Measurements from ENCODE around the gene LYPD6B.

The LYPD6B gene

DNA sequence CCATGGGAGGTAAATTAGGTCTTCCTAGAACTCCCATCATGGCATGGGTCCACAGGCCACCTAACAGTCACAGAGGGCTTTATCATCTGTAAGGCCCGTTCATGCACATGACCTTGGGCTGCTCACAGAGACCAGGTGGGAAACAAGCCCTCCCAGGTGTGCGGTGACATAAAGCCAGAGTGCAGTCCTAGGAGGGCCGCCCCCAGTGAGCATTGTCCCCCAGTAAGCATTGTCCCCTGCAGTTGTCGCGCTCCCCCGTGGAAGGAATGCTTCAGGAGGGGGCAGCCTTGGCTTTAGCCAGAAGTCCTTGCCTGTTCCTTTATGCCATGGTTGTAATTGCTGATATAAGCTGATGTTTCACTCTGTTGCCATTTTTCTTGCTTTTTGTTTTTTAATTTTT is 41.7 kb upstream of the LYPD6B start:
- DNase-seq (ENCODE audit: low read depth in 1 of 2, low spot score in 1 of 2): no peak
- no peak for TF ChIP-seq POLR2AphosphoS5 (IDR thresholded peaks at IDR 0.05; ENCODE audit: low read depth)
- no peak for TF ChIP-seq SPI1 (IDR thresholded peaks at IDR 0.05; ENCODE audit: borderline replicate concordance, low read depth)
- no peak for TF ChIP-seq GABPA (IDR thresholded peaks at IDR 0.05; ENCODE audit: low read depth)
- Histone ChIP-seq H3K27me3 (ENCODE audit: insufficient read depth, poor library complexity, severe bottlenecking) (no peaks in the 10 kb centered on the region), H3K4me3 (replicated peaks; ENCODE audit: insufficient read depth, low read length) (no peak overlapping the region), H3K27ac (replicated peaks) (no peak overlapping the region)

GRCh38 chr2:148998165-148998830 is 40.2 kb upstream of the LYPD6B start:
- Histone ChIP-seq H3K4me3 (replicated peaks; ENCODE audit: insufficient read depth, low read length) (no peak overlapping the region), H3K27ac (replicated peaks) (no peak overlapping the region), H3K27me3 (ENCODE audit: insufficient read depth, poor library complexity, severe bottlenecking) (no peaks in the 10 kb centered on the region)
- TF ChIP-seq GABPA (IDR thresholded peaks at IDR 0.05; ENCODE audit: low read depth): no peak
- TF ChIP-seq SPI1 (IDR thresholded peaks at IDR 0.05; ENCODE audit: borderline replicate concordance, low read depth): no peak
- TF ChIP-seq, protein P1, sequence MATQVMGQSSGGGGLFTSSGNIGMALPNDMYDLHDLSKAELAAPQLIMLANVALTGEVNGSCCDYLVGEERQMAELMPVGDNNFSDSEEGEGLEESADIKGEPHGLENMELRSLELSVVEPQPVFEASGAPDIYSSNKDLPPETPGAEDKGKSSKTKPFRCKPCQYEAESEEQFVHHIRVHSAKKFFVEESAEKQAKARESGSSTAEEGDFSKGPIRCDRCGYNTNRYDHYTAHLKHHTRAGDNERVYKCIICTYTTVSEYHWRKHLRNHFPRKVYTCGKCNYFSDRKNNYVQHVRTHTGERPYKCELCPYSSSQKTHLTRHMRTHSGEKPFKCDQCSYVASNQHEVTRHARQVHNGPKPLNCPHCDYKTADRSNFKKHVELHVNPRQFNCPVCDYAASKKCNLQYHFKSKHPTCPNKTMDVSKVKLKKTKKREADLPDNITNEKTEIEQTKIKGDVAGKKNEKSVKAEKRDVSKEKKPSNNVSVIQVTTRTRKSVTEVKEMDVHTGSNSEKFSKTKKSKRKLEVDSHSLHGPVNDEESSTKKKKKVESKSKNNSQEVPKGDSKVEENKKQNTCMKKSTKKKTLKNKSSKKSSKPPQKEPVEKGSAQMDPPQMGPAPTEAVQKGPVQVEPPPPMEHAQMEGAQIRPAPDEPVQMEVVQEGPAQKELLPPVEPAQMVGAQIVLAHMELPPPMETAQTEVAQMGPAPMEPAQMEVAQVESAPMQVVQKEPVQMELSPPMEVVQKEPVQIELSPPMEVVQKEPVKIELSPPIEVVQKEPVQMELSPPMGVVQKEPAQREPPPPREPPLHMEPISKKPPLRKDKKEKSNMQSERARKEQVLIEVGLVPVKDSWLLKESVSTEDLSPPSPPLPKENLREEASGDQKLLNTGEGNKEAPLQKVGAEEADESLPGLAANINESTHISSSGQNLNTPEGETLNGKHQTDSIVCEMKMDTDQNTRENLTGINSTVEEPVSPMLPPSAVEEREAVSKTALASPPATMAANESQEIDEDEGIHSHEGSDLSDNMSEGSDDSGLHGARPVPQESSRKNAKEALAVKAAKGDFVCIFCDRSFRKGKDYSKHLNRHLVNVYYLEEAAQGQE (IDR thresholded peaks at IDR 0.05; ENCODE audit: insufficient replicate concordance, low read depth): no peak
- no peak for DNase-seq (ENCODE audit: low read depth in 1 of 2, low spot score in 1 of 2)

DNA sequence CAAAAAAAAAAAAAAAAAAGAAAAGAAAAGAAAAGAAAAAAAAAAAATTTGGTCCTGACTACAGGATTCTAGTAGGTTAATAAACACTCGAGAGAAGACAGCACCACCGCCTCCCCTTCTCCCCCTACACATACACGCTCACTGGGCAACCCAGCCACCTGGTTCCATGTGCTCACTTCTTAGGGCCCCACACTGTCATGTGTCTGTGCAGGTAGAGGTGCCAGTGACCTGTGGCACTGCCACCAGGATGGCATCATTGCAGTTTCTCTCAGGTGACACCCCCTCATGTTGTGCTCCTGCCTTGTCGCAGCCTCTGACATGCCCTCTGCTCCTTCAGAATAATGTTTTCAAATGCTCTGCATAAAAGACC is 39.7 kb upstream of the LYPD6B start:
- no peak for TF ChIP-seq GABPA (IDR thresholded peaks at IDR 0.05; ENCODE audit: low read depth)
- TF ChIP-seq, protein P1 (IDR thresholded peaks at IDR 0.05; ENCODE audit: insufficient replicate concordance, low read depth): no peak
- TF ChIP-seq, protein P2, sequence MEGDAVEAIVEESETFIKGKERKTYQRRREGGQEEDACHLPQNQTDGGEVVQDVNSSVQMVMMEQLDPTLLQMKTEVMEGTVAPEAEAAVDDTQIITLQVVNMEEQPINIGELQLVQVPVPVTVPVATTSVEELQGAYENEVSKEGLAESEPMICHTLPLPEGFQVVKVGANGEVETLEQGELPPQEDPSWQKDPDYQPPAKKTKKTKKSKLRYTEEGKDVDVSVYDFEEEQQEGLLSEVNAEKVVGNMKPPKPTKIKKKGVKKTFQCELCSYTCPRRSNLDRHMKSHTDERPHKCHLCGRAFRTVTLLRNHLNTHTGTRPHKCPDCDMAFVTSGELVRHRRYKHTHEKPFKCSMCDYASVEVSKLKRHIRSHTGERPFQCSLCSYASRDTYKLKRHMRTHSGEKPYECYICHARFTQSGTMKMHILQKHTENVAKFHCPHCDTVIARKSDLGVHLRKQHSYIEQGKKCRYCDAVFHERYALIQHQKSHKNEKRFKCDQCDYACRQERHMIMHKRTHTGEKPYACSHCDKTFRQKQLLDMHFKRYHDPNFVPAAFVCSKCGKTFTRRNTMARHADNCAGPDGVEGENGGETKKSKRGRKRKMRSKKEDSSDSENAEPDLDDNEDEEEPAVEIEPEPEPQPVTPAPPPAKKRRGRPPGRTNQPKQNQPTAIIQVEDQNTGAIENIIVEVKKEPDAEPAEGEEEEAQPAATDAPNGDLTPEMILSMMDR (IDR thresholded peaks at IDR 0.05; ENCODE audit: insufficient read depth, low read length): no peak
- TF ChIP-seq POLR2AphosphoS5 (IDR thresholded peaks at IDR 0.05; ENCODE audit: low read depth): no peak
- TF ChIP-seq SPI1 (IDR thresholded peaks at IDR 0.05; ENCODE audit: borderline replicate concordance, low read depth): no peak
- Histone ChIP-seq H3K27ac (replicated peaks) (no peak overlapping the region), H3K4me3 (replicated peaks; ENCODE audit: insufficient read depth, low read length) (no peak overlapping the region), H3K27me3 (ENCODE audit: insufficient read depth, poor library complexity, severe bottlenecking) (no peaks in the 10 kb centered on the region)
- DNase-seq (ENCODE audit: low read depth in 1 of 2, low spot score in 1 of 2): no peak

DNA sequence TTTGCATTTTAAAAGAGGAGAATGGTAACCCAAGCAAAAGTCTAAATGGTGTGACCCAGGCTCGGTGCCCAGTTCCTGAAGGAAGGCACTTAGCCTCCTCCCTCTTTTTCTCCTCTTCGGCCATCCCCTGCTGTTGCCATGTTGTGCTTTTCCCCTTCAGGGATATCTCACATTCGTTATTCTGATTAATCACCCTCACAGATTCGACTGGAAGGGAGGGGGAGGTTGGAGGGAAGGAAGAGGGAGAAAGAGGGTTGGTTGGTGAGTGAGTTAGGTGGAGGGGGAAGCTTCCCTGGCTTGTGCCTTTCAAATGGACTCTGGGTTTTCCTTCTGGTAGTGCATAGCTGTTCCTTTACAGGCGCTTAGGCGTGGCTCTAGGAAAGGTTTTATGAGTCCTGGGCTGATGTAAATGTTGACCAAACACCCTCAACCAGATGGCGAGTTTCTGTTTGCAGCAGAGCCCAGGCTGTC is 39.0 kb upstream of the LYPD6B start:
- Histone ChIP-seq H3K27me3 (ENCODE audit: insufficient read depth, poor library complexity, severe bottlenecking) (no peaks in the 10 kb centered on the region), H3K27ac (replicated peaks) (no peak overlapping the region), H3K4me3 (replicated peaks; ENCODE audit: insufficient read depth, low read length) (no peak overlapping the region)
- TF ChIP-seq, protein P1 (IDR thresholded peaks at IDR 0.05; ENCODE audit: insufficient replicate concordance, low read depth): no peak
- TF ChIP-seq GABPA (IDR thresholded peaks at IDR 0.05; ENCODE audit: low read depth) (no peak), POLR2AphosphoS5 (IDR thresholded peaks at IDR 0.05; ENCODE audit: low read depth) (no peak), SPI1 (IDR thresholded peaks at IDR 0.05; ENCODE audit: borderline replicate concordance, low read depth) (no peak)
- TF ChIP-seq, protein P2 (IDR thresholded peaks at IDR 0.05; ENCODE audit: insufficient read depth, low read length): no peak
- no peak for DNase-seq (ENCODE audit: low read depth in 1 of 2, low spot score in 1 of 2)

Data from HL-60 (cell line).